Stimulated activated CD8-positive, alpha-beta memory T cell treated with anti-CD3 and anti-CD28 coated beads, Interleukin-4, amount 100 ng/mL, for 4 hours (primary cell): Measurements from ENCODE around the gene LRP1B.

Source experiments
- DNase-seq, 2 donors: peaks; one replicate each; pipeline ENCODE4 v3.0.0-alpha.2; 2020; ENCODE audit warnings: low read depth in 2 of 2, low spot score in 1 of 2

The LRP1B gene

DNA sequence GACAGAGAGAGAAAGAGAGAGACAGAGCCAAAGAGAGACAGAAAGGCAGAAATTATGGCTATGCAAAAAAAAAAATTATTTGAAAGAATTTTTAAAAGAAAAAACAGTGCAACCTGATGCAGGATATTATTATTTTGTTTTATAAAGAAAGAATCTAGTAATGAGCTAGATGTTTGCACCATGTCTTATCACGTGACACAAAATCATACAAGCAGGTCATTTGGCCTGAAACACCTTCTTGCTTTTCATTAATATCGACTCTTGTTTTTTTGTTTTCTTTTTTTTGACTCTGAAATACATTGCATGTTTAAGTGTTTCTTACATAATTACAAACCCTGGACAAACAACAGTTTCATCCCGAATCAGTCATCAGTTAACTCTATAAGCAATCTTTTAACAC is 606.0 kb downstream of the LRP1B start:
- DNase-seq = no peak

- DNase-seq = no peak
Measured at GRCh38 chr2:141523199-141523598, 607.6 kb downstream of the LRP1B start.

DNA sequence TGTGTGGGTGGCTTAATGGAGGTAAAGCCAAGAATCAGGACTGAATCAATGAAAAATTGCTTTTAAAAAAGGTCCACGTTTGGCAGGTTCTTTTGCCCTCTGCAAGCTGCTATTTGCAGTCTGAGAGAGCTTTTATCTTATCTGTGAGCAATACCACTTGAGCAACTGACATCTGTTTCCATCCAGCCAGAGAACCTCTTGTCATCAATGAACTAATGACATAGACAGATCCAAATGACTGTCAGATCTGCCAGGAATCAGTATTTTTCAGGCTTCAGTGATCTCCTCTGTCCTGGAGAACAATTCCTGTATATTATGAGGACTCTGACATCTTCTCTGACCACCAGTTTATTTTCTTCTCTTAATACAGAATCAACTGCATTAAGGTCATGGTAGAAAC is 608.1 kb downstream of the LRP1B start:
- no peak for DNase-seq

DNA sequence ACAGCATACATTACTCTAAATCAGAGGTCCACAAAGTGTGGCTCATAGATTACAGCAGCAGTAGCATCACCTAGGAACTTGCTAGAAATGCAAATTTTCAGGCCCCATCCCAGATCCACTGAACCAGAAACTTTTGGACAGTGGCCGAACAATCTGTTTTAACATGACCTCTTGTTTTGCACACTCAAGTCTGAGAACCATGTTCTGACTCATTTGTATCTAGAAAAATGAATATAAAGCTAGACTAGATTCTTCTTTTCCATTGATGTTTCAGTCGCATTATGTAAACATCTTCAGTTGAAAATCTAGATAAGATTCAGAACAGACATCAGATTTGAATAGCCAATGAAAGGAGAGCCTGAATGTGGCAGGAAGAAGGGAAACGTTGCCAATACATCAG is 608.8 kb downstream of the LRP1B start:
- no peak for DNase-seq

- no peak for DNase-seq
Measured at GRCh38 chr2:141519906-141520305, 610.9 kb downstream of the LRP1B start.

DNA sequence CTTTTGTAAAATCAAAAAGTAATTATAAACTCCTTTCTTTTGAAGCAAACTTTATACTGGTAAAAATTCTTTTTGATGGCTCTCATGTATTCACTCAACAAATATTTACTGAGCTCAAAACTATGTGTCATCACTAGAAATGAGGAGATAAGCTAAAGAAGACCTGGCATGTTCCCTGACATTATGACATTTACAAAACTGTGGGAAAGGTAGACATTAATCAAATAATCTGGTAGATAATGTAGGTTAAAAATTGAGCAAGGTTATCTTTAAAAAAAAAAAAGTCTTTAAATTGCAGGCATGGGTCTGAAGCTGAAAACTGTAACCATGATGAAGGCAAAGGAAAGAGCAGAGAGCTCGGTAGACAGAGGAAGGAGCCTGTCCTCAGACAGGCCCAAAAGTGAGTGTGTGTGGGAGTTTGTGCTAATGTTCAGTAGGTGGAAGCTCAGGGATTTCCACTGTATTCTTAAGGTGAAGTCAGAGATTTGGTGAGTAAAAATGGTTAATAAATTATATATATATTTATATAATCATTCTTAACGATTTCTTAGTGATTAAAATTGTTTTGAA is 612.9 kb downstream of the LRP1B start:
- no peak for DNase-seq

DNA sequence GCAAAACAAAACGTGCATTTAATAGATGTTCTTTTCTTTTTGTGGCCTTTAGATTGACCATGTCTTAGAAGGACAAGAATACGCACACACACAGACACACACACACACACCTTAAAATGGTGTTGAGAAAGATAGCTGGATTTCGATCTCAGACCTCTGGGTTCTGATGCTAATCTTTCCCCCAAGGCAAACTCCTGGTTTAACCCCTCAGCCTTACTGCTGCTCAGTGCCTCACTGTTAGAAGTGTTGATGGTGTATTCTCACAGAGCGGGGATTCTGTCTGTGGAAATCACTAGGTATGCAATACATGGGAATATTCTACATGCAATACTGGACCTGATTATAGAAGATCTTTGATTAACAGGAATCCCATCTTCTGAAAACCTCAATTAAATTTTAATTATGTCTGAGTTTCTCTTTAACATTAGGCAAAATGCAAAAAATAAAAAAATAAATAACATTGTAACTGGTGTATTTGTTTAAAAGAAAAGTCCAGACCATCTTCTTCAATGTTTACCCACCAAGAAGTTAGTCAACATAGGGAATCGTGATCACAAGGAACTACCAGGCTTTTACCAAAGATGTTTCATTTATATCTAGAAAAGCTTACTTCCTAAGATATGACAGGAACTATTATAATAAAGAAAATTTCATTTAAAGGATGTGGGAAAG is 613.5 kb downstream of the LRP1B start:
- no peak for DNase-seq

DNA sequence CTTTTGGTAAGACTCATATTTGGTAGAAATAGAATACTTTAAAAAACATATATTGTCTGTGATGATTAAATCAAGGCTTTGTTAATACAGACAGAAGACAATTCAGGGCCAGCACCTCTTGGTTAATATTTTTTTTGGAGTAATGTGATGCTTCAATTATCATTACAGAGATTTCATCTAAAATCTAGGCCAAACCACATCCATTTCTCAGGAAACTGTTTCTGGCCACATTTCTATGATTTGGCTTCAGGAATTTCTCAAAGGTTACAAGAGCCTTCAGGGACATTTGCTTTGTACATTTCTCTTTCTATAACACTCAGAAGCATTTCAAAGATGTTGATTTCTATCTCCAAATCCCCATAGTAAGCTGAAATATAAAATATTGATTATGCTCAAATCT is 614.9 kb downstream of the LRP1B start:
- DNase-seq = no peak

- DNase-seq = no peak
Measured at GRCh38 chr2:141513853-141514252, 617.0 kb downstream of the LRP1B start.

- no peak for DNase-seq
Measured at GRCh38 chr2:141508806-141509595, 621.8 kb downstream of the LRP1B start.

DNA sequence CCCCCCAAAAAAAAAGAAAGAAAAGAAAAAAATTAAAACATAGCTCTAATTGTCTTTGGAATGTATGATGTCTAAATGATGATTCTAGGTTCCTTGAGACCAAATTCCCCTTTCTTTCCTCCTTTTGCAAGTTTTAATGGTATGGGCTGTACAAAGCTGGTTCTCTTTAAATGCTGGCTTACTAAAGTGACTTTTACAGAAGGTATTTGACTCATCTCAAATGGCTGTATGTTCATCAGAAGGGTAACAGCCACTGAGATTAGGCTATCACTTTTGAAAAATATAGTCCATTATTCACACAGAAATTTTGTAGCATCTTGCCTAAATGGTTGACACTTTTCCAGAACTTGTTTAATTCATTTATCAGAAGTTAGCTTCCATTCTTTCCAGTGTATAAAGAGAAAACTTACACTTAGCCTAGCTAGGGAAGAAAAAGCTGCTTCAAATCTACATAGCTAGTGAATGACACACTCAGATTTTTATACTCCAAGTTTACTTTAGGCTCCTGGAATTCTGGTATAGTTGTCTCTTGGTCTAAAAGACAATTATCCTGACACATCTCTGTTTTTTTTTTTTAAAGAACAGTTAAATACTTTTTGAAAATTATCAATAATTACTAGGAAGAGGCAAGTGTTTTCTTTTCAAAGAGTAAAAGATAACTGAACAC is 622.6 kb downstream of the LRP1B start:
- DNase-seq = no peak

GRCh38 chr2:141506135-141506534 is 624.7 kb downstream of the LRP1B start:
- DNase-seq = no peak

DNA sequence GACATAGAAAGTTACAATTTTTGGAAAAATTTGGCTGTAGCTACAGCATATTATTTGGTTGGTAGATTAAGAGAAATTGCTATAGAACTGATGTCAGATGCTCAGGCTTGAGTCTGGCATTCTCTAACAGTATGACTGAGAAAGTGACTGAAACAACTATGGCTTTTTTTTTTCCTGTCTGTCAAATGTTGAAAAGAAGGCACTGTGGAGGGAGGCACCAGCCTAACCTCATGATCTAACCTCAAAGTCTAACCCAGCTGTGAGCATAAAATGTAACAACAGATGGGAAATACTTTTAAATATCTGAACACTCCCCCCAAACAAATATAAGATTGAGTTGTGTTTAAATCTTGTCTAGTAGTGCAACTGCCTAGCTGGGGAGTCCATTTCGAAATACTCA is 629.1 kb downstream of the LRP1B start:
- DNase-seq = no peak

DNA sequence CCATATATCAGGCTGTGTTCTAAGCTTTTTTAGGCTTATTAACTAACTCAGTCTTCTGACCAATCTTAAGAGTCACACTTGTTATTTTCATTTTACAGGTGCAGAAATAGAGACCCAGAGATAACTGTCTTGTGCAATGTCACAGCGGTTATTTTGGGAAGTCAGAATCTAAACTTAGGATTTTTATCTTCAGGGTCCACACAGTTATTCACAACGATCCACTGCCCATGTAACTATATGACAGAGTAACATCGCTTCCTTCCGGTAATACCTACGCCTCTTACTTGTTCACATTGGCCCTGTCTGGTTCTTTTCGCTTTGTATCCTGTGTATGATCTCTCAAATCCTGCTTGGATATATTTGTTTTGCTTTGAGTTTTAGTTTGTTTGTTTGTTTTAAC is 631.7 kb downstream of the LRP1B start:
- DNase-seq = no peak

DNA sequence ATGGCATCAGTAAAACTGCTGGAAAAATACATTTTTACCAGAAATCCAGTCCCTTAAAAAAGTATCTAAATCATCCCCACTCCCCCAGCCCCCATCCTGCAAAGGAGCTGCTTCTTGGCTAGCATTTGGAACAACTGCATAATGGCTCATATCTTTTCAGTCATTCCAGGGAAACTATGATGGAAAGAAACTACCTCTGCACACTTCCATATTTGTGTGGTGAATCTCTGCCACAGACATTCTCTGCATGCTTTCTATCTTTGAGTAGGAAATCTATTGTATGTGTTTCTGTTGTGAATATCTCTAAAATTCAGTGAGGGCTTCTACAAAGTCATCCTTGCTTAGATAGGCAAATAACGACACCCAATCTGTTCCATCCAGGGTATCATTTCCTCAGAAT is 632.3 kb downstream of the LRP1B start:
- DNase-seq = no peak

- DNase-seq = no peak
Measured at GRCh38 chr2:141497272-141497671, 633.5 kb downstream of the LRP1B start.

- DNase-seq = no peak
Measured at GRCh38 chr2:141496810-141497209, 634.0 kb downstream of the LRP1B start.

DNA sequence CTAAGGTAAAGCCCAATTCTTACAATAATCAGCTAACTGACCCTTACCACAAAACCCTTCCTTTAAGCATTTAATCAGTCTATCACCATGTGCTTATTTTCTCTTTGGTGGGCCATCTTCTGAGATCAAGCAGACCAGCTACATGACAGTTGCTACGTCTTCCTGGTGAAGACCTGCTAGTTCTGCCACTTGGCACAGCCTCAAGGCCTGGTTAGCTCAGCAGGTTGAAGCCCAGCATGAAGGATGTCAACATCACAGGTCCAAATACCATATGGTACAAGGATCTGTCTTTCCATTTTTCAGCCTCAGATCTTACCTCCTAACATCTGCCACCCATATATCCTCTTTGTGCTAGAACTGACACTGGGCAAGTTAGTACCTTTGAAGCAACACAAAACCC is 636.9 kb downstream of the LRP1B start:
- DNase-seq = no peak

DNA sequence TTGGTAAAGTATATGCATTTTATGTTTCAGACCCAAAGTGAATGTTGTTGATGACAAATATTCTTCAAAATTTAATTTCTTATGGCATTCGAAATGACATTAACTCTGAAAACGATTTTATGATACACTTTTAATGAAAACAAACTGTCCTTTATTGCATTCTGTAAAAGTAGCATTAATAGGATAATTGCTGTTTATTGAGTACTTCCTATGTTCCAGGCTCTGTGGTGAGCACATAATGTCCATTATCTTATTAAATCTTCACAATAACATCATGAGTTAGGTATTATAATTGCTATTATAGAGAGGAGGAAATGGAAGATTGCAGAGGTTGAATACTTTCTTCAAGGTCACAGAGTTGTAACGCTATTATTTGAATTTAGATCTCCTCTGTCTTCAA is 638.0 kb downstream of the LRP1B start:
- no peak for DNase-seq

GRCh38 chr2:141490886-141491285 is 639.9 kb downstream of the LRP1B start:
- DNase-seq = no peak

DNA sequence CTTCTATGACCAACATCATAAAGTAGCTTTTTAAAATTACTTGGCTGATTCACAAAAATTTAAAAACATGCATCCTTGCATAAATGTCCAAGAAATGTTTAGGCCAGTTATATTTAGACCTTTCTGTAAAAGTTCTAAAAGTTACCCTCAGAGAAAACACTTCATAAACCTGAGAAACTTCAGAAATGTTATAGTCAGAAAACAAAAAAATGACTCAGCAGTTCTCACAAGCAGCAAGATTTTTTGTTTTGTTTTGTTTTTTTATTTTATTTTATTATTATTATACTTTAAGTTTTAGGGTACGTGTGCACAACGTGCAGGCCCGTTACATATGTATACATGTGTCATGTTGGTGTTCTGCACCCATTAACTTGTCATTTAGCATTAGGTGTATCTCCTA is 648.1 kb downstream of the LRP1B start:
- DNase-seq = no peak

DNA sequence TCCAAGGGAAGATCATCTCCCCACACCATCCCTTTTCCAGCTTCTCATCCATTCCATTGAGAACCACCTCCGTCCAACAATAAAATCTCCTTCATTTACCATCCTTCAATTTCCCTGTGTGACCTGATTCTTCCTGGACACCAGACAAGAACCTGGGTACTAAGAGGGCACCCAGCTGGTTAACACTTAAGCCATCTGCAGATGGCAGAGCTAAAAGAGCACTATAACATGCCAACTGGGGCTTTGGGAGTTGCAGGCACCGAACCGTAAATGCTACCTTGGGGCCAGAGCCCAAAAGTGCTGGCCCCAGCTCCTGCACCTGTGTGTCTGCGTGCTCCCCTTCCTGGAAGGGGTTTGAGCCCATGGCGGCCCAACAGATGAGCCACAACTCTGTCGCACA is 655.0 kb downstream of the LRP1B start:
- DNase-seq = no peak
